ENCODE results near the gene EML3.

The EML3 gene

GRCh38 chr11:62556108-62556874 lies 56.3 kb downstream of the EML3 start:
- peak overlapping the region; percentile 23 for H3K4me3 ChIP-seq (ENCODE audit: low read depth, low read length)
- peak; percentile 93 for DNase-seq (ENCODE audit: low read depth)

DNA sequence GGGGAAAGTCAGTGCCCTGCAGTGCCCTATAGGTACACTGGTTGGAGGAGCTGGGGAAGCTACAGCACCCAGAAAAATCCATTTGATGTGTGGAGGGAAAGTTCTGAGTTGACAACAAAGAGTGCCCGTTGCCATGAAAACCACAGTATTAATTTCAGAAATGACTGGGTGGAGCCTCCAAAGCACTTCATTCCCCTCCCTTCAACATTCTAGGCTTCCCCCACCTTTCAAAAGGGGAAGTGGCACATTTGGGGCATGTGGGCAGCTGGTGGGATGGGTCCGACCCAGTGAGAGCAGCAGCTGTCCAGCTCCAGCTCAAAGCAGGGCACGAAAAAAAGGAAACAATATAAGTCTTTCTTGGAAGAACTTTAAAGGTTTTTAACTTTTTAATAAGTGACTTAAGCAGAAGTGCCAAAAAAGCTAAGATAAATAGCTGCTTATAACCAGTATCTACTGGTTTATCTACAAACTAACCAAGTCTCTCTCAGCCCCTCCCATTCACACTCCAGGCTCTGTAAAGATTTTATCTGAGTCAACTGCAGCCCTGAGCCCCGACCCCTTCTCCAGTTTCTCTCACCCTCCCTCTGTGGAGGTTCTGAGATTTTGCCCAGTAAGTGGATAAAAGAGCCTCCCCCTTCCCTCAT lies 57.0 kb downstream of the EML3 start:
- DNase-seq (ENCODE audit: low read depth) = no peak
- peak overlapping the region; percentile 23 for H3K4me3 ChIP-seq (ENCODE audit: low read depth, low read length)

- DNase-seq (ENCODE audit: low read depth) = no peak
- peak overlapping the region; percentile 41 for H3K4me3 ChIP-seq (ENCODE audit: low read depth, low read length)
These were observed 58.0 kb downstream of the EML3 start for GRCh38 chr11:62554387-62555167.

DNA sequence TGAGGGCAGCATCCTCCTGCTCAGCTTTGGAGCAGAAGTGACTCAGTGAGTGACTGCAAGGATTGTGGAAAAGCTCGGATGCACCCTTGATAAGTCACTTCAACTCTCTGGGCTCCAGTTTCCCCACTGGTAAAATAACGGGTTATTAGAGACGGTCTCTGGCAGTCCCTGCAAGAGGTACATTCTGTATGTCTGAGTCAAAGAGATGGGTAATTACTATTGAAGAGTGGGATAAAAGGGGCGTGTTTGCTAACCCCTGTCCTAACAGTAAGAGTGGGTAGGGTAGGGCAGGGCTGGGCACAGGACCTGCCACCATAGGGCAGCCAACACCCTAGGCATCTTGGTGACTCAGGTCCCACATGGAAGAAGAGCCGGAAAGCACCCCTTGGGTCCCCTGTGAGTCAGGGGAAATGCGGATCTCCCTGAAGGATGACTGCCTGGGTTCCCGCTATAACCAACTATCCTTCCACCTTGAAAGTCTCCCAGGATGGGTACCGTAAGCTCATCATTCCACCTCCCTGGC lies 58.7 kb downstream of the EML3 start:
- no peak for DNase-seq (ENCODE audit: low read depth)
- peak overlapping the region; percentile 41 for H3K4me3 ChIP-seq (ENCODE audit: low read depth, low read length)

DNA sequence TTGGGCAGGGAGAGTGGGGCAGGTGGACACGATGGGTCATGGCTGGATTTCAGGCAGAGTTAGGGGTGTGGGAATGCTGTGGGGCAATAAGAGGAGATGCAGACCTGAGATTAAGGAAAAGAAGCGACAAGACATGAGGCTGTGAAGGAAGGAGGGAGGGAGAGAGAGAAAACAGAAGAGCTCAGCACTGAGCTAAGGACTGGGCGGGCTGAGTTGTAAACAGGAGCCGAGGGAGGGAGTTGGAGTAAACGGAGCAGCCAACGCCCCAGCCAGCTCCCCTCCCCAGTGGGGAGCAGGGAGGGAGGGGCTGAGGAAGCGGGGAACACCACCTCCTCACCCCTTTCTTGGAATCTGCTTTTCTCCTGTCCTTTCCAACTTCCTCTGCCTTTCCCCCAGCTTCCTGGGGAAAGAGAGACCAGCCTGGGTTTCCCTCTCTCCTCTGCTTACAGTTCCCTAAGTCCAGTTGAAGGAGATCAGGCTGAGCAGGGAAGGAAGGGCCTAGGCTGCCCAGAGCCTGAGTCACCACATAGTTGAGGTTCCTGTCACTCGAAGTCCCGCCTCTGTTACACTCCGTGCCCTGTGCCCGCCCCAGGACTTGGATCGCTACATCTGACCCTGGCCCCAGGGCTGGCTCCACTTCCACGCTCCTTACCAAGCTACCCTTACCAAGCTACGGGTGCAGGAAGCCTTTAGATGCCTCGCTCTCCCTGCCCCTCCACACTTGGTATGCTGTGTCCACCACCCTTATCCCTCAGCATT lies 59.3 kb downstream of the EML3 start:
- H3K4me3 ChIP-seq (ENCODE audit: low read depth, low read length) = peak overlapping the region; percentile 41
- peak; percentile 83 for DNase-seq (ENCODE audit: low read depth)

- DNase-seq (ENCODE audit: low read depth) = no peak
- H3K4me3 ChIP-seq (ENCODE audit: low read depth, low read length) = peak overlapping the region; percentile 41
These were observed 60.0 kb downstream of the EML3 start for GRCh38 chr11:62552485-62553079.
